WTC11 (cell line): ENCODE measurements around the gene TULP3.

ENCODE experiments used
- JUN ChIP-seq: sonication (generic); formaldehyde crosslinking; IDR thresholded peaks from 2 replicates; pipeline ENCODE4 v1.8.0; 2023; ENCODE audit warnings: mild to moderate bottlenecking, missing genetic modification reagents
- NFYB ChIP-seq: sonication (generic); formaldehyde crosslinking; conservative IDR thresholded peaks from 2 replicates; pipeline ENCODE4 v1.8.0; 2022; ENCODE audit warnings: low read depth, missing genetic modification reagents
- RELA ChIP-seq: sonication (generic); formaldehyde crosslinking; IDR thresholded peaks from 2 replicates; pipeline ENCODE4 v1.8.1; 2022; ENCODE audit warnings: missing genetic modification reagents, mild to moderate bottlenecking, borderline replicate concordance
- SMAD4 ChIP-seq: sonication (generic); formaldehyde crosslinking; IDR thresholded peaks from 2 replicates; pipeline ENCODE4 v1.8.0; 2022; ENCODE audit warnings: mild to moderate bottlenecking, missing genetic modification reagents
- TF ChIP-seq, protein P1 (sequence below): fragments of 200-600 bp; IDR thresholded peaks from 2 replicates; pipeline ENCODE4 v1.8.0; 2022; ENCODE audit warnings: antibody characterized with exemption

DNA sequence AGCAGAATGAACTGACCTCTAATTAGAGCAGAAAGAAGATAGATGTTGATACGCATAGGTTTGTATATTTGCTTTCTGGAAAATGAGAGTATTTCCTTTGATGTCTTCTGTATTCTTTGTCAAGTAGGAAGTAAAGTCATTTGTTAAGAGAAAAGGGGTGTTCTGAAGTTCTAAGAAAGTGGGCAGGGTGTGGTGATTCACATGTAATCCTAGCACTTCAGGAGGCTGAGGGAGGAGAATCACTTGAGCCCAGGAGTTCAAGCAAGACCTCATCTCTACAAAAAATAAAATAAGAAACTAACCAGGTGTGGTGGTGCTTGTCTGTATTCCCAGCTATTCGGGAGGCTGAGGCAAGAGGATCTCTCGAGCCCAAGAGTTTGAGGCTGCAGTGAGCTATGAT lies 10.8 kb upstream of the TULP3 start:
- TF ChIP-seq, protein P1, sequence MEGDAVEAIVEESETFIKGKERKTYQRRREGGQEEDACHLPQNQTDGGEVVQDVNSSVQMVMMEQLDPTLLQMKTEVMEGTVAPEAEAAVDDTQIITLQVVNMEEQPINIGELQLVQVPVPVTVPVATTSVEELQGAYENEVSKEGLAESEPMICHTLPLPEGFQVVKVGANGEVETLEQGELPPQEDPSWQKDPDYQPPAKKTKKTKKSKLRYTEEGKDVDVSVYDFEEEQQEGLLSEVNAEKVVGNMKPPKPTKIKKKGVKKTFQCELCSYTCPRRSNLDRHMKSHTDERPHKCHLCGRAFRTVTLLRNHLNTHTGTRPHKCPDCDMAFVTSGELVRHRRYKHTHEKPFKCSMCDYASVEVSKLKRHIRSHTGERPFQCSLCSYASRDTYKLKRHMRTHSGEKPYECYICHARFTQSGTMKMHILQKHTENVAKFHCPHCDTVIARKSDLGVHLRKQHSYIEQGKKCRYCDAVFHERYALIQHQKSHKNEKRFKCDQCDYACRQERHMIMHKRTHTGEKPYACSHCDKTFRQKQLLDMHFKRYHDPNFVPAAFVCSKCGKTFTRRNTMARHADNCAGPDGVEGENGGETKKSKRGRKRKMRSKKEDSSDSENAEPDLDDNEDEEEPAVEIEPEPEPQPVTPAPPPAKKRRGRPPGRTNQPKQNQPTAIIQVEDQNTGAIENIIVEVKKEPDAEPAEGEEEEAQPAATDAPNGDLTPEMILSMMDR, result no peak
- no peak for TF ChIP-seq NFYB (CRISPR knock-in tag)
- TF ChIP-seq RELA (CRISPR knock-in tag), result no peak
- no peak for TF ChIP-seq JUN (CRISPR knock-in tag)
- TF ChIP-seq SMAD4, result no peak
